Occipital lobe (tissue), 3 donors: ENCODE data around the gene MRPS27. TPM values are rescaled to one million over a fixed set of nuclear protein-coding genes. Genes with fewer than 3 reads are reported as not detected.
"Not testable (repeated sequence)": the region's sequence is repeated elsewhere in the genome, so short reads cannot be mapped to it uniquely, and the experiment has no call there.

Source experiments
- DNase-seq: peaks from one replicate; lab custom pipeline; 2025; lab: John Stamatoyannopoulos, UW
- small RNA-seq: library from RNA; depleted of rRNA; stranded (forward); fragments of <200 nt; gene quantifications from one replicate; pipeline ENCODE3, GENCODE V24; 2014
- total RNA-seq: library from RNA; depleted of rRNA; stranded (reverse); fragments of >200 nt; gene quantifications from one replicate; pipeline ENCODE4 v1.2.3, GENCODE V29; 2014

Gene MRPS27
- total RNA-seq, 1 donor from 2014 or later = 69.4 TPM

- no peak for DNase-seq
These were observed 148.4 kb downstream of the MRPS27 start for GRCh38 chr5:72171667-72172066.

GRCh38 chr5:72171181-72171580, 148.9 kb downstream of the MRPS27 start:
- not testable (repeated sequence) for DNase-seq

GRCh38 chr5:72170101-72170500, 149.9 kb downstream of the MRPS27 start:
- DNase-seq = no peak

Small RNAs within 50 kb of the gene (small RNA-seq; reads per million reads assigned to genes)
- 0.09 reads per million for gene MIR4803
- not detected for gene RN7SL153P

Other genes with a start within 250 kb of the MRPS27 start
- gene MAP1B, start 212.8 kb downstream of the MRPS27 start, total RNA-seq = 593 TPM
- gene PTCD2, start 133 bp upstream of the MRPS27 start, total RNA-seq = 10.5 TPM
- gene ZNF366, start 187.2 kb upstream of the MRPS27 start, total RNA-seq = 0.94 TPM